NCI-H2196 treated with DMSO at 0.1 percent for 48 hours (cell line): Measurements from ENCODE around the gene FAM98C.
"Not testable (repeated sequence)": the region's sequence is repeated elsewhere in the genome, so short reads cannot be mapped to it uniquely, and the experiment has no call there.

ENCODE experiments used
- DNase-seq: peaks from one replicate; lab custom pipeline; 2025; ENCODE audit not compliant: unreplicated experiment; lab: John Stamatoyannopoulos, UW

Gene FAM98C

DNA sequence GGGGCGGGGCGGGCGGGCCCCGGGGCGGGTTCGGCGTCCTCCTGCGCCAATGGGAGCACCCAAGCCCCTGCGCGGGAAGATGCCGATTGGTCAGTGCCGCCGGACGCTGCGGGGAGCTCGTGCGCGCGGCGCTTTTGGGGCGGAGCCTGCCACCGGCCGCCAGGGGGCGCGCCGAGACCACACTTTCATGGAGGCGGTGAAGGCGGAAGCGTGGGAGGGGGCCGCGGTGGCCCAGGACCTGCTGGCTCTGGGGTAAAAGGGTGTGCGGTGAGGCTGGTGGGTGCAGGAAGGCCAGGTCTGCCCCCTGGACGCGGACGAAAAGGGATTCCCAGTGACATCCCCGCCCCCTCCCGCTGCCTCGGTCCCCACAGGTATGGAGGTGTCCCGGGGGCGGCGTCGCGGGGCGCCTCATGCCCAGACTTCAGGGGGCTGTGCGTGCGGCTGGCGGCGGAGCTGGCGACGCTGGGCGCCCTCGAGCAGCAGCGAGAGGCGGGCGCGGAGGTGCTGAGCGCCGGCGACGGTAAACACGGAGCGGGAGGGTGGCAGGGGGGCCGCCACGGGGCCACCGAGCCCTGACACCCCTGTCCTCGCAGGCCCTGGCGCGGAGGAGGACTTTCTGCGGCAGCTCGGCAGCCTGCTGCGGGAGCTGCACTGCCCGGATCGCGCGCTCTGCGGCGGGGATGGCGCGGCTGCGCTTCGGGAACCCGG lies at the start of gene FAM98C:
Gene FAM98C, plus strand, starts transcription at position 127 of the 708 bp plus-strand sequence. Its CDS starts 61 bp downstream, at position 188.
- peak; percentile 94 for DNase-seq

DNA sequence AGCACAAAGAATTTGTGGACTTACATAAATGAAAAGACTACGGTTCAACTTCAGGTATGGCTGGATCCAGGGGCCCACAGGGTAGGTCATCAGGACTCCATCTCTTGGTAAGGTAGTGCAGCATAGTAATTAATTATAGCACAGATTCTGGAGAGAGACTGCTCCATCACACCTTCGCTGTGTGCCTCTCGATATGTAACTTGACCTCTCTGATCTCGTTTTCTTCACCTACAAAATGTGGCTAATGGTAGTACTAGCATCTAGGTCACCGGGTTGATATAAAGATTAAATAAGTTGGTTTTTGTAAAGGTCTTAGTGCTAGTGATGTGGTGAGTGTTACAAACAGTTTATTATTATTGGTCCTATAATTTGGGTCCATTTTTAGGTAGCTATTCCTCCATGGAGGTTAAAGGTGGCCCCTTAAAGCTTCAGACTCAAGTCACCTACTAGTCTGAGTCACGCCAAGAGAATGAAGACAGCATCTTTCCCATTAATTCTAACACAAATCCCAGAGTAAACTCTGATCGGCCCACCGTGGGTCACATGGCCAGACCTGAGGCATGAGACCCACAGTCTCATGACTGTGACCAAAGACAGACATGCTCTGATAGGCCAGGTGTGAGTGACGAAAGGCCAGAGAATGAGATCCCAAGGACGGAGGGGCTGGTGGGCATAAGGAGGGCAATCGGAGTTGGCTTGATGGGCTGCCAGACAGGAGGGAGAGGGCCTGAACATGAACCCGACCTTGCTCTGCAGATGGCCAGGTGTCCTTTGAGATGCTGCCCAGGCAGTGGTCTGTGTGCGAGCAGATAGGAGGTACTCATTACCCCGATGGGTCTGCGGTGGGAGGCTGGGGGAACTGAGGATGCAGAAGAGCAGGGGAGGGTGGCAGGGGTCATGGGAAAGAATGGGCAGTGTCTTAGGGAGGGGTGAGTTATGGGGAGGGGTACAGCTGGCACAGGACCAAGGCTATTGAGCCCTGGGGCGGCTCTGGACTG lies 46.9 kb upstream of the FAM98C start:
- DNase-seq = no peak

DNA sequence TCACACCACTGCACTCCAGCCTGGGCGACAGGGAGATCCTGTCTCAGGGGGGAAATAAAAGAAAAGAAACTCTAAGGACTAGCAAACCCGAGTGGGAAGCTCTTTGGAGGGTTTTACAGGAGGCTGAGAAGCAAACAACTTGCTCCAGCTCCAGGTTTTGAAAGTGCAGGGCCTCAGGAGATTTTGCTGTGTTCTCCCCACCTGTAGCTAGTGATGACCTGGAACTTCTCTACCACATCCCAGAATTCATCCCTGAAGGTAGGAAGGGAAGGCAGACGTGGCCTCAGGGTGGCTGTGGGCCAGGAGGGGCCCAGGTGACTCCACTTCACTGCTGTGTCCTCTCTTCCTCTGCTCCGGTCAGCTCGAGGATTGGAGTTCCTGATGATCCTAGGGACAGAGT lies 44.8 kb upstream of the FAM98C start:
- no peak for DNase-seq

GRCh38 chr19:38359242-38360021 lies 43.5 kb upstream of the FAM98C start:
- no peak for DNase-seq

DNA sequence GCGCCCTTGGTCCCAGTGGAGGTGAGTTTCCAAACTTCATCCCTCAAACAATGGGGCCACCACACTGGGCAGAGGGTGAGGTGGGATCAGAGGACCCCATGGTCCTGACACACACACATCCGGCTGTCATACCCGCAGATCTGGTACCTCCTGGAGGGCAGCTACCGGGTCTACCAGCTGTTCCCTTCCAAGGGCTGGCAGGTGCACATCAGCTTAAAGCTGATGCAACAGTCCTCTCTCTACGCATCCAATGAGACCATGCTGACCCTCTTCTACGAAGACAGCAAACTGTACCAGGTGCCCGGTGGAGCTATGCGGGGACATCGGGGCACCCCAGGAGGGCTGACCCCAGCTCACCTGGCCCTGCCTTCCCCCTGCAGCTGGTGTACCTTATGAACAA lies 42.5 kb upstream of the FAM98C start:
- no peak for DNase-seq

GRCh38 chr19:38360839-38361631 lies 41.9 kb upstream of the FAM98C start:
- DNase-seq = no peak

GRCh38 chr19:38361633-38362075 lies 41.2 kb upstream of the FAM98C start:
- peak; percentile 70 for DNase-seq

DNA sequence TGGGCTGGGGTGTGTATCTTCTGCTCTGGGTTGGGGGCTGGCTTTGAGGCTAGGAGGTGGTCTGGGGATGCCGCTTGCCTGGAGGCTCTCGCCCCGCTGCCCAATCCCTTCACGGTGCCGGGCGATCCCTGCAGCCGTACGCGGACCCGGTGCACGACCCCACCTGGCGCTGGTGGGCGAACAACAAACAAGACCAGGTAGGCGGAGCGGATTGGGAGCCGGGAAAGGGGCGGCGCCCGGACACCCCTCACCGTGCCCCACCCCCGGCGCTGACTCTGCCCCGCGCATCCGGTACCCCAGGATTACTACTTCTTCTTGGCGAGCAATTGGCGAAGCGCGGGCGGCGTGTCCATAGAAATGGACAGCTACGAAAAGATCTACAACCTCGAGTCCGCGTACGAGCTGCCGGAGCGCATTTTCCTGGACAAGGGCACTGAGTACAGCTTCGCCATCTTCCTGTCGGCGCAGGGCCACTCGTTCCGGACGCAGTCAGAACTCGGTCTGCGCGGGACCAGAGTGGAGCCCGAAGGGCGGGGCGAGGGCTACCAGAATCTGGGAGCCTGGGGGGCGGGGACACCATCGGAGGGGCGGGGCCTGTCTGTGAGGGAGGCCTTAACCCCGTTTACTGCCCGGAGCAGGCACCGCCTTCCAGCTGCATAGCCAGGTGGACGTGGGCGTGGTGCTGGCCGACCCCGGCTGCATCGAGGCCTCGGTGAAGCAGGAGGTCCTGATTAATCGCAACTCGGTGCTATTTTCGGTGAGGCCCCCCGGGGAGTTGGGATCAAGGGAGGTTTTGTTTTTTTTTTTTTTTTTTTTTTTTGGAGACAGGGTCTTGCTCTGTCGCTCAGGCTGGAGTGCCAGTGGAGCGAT lies 40.6 kb upstream of the FAM98C start:
- peak; percentile 81 for DNase-seq

GRCh38 chr19:38362946-38363688 lies 39.8 kb upstream of the FAM98C start:
- DNase-seq = not testable (repeated sequence)

DNA sequence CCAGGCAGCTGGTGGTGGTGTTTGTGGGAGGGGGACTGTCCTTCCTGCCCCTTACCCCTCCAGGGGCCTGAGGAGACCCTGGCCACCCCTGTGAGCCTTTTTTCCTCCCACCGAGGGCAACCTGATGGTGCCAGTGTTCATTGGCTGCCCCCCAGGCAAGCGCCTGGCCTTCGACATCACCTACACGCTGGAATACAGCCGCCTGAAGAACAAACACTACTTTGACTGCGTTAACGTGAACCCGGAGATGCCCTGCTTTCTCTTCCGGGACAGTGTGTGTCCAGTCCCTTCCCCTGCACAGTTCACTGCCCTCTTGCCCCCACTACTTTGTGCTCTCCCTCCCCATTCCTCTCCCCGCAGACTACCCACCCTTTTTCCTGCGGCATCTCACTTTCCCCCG lies 35.9 kb upstream of the FAM98C start:
- DNase-seq = no peak

- no peak for DNase-seq
Measured at GRCh38 chr19:38369584-38369983, 33.3 kb upstream of the FAM98C start.

- DNase-seq = no peak
Measured at GRCh38 chr19:38370299-38370698, 32.6 kb upstream of the FAM98C start.

GRCh38 chr19:38371081-38371480 lies 31.8 kb upstream of the FAM98C start:
- no peak for DNase-seq

DNA sequence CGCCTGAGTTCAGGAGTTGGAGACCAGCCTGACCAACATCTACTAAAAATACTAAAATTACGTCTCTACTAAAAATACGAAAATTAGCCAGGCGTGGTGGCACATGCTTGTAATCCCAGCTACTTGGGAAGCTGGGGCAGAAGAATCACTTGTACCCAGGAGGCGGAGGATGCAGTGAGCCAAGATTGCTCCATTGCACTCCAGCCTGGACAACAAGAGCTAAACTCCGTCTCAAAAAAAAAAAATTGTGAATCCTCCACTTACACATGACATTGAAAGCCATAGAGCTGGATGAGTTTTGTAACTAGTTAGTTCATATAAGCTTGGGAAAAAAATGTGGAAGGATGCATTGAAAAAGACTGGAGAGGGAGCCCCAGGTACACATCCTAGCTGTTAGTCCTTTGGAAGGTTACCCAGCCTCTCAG lies 29.0 kb upstream of the FAM98C start:
- DNase-seq = no peak

- peak; percentile 98 for DNase-seq
Measured at GRCh38 chr19:38374332-38375097, 28.4 kb upstream of the FAM98C start, which contains the start of gene PSMD8. Gene PSMD8 (plus strand): TSS chr19:38374571. CDS start chr19:38374602, 31 bp downstream.

GRCh38 chr19:38375098-38375493 lies 27.8 kb upstream of the FAM98C start:
- DNase-seq = no peak

GRCh38 chr19:38375748-38376147 lies 27.1 kb upstream of the FAM98C start:
- DNase-seq = no peak

GRCh38 chr19:38376576-38376975 lies 26.3 kb upstream of the FAM98C start:
- DNase-seq = no peak
